GM13977 (cell line): ENCODE data around the gene HTR3E.
"Not testable (repeated sequence)": the region's sequence is repeated elsewhere in the genome, so short reads cannot be mapped to it uniquely, and the experiment has no call there.

ENCODE experiments used
- DNase-seq: peaks from one replicate; pipeline ENCODE4 v3.0.0; 2012; ENCODE audit warnings: low spot score
- CTCF ChIP-seq: IDR thresholded peaks from 2 replicates; pipeline ENCODE4 v1.5.1; 2012; ENCODE audit warnings: mild to moderate bottlenecking, control low read depth; ENCODE audit not compliant: insufficient read depth; ENCODE audit errors: extremely low read depth, missing control alignments
- in situ Hi-C: fragments of 300-500 bp; cut with MboI; formaldehyde crosslinking; loops from one replicate; pipeline ENCODE4 v1.12.0; 2022; ENCODE audit warnings: low sequenced_read_pairs, low pct_unique_long_range_greater_than_20kb, mixed read lengths, inconsistent platforms; ENCODE audit not compliant: unreplicated experiment

Gene HTR3E

GRCh38 chr3:184149123-184149522 lies 52.3 kb downstream of the HTR3E start:
- no peak for DNase-seq
- TF ChIP-seq CTCF = no peak
- in situ Hi-C loops = no loop called here

DNA sequence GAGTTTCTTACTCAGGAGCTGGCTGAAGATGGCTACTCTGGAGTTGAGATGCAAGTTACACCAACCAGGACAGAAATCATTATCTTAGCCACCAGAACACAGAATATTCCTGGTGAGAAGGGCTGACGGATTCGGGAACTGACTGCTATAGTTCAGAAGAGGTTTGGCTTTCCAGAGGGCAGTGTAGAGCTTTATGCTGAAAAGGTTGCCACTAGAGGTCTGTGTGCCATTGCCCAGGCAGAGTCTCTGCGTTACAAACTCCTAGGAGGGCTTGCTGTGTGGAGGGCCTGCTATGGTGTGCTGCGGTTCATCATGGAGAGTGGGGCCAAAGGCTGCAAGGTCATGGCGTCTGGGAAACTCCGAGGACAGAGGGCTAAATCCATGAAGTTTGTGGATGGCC lies 52.9 kb downstream of the HTR3E start:
- DNase-seq, in situ Hi-C loops: not testable (repeated sequence)

DNA sequence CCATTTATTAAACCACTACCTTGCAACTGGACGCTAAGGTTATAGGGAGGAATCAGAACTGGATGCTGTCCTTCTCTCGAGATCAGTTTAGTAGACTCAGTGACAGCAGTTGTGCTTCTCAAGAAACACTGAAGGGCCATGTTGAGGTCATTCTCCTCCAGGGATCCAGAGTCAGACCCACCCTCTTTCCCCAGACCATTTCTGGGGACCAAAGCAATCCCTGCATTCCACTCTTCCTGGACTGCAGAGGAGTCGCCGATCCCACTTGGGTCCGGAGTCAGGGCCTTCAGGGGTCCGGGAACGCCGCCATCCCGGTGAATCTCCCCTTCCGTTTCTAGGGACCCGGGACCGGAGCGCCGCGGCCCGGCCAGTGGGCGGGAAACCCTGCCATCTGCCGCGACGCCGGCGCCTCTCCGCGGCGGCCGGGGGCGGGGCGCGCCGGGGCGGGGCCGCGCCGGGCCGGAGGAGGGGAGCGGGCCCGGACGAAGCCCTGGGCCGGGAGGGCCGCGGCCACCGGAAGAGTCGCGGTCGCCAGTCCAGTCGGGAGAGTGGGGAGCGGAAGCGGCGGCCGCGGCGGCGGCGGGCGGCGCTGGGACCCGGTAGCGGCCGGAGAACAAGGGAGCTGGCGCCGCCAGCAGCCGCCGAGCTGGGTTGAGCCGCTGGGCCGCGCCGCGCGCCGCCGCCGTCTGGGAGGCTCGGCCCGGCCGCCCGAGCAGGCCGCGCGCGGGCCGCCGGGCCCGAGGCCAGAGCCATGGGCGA lies 58.2 kb downstream of the HTR3E start, which contains the start of gene DVL3:
DVL3 (plus strand) TSS at position 493 of the 759 bp plus-strand sequence; CDS start at position 752, 259 bp downstream.
- in situ Hi-C loops = no loop called here
- TF ChIP-seq CTCF = no peak
- peak; percentile 93 for DNase-seq

- DNase-seq = peak; percentile 65
- in situ Hi-C loops = no loop called here
- no peak for TF ChIP-seq CTCF
Measured at GRCh38 chr3:184155644-184156521, 59.0 kb downstream of the HTR3E start.

DNA sequence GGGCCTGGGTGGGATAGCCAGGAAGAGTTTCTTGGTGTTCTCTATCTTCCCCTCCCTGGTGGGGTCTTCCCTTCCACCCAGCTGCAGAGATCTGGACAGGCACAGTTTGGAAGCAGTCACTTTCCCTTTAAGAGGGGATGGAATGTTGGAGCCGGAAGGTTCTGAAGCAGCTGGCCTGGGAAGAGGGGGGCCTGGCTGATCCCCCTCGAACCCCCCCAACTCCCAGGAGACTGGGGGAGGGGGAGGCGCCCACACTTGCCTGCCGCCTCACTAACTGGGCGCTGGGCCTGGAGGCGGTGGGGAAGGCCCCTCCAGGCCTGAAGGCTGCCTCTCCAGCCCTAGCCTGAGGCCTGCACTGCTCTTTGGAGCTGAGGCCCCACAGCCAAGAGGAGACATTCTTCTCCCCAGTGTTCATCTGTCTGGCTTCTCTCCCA lies 59.7 kb downstream of the HTR3E start:
- in situ Hi-C loops = no loop called here
- no peak for DNase-seq
- no peak for TF ChIP-seq CTCF
